ENCODE measurements around the gene SAMMSON. TPM values are rescaled to one million over a fixed set of nuclear protein-coding genes. Genes with fewer than 3 reads are reported as not detected.

Gene SAMMSON
- total RNA-seq, 1 experiment from 2014 or later, result not detected

DNA sequence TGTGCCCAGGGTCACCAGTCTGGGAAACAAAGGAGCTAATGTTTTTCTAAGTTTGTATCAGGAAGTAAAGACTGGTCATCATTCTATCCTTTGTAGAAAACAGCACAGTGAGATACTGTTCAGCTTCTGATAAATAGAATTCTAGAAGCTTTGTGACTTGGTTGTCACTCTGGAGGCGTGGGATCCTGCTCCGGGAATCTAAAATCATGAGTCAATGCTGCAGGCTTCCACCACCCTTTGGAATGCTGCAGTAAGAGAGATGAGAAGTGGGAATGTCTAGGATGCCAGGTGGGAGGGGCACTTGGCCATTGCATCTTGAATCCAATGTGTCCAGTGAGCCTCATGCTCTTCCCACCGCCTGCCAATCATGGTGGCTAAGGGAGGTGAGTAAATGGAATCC lies 40.9 kb downstream of the SAMMSON start:
- DNase-seq (ENCODE audit: low read depth, low spot score) (no peak), ATAC-seq (no peak)
- Histone ChIP-seq H3K27me3 (ENCODE audit: control insufficient read depth, insufficient read depth, low read length) (no peaks in the 10 kb centered on the region), H3K9me3 (ENCODE audit: control insufficient read depth, insufficient read depth, low read depth, low read length) (no peaks in the 10 kb centered on the region), H3K4me1 (ENCODE audit: control insufficient read depth, insufficient read depth, low read length) (no peaks in the 10 kb centered on the region), H3K27ac (ENCODE audit: low read length) (no peak overlapping the region), H3K36me3 (ENCODE audit: control insufficient read depth, insufficient read depth, low read length) (no peaks in the 10 kb centered on the region), H3K4me3 (ENCODE audit: low read depth in 2 of 2, low read length in 2 of 2) (no peak overlapping the region)
- intact Hi-C loops (cut with micrococcal nuclease; ENCODE audit: unreplicated experiment) (no loop called here), in situ Hi-C loops (cut with HindIII; ENCODE audit: low pct_unique_long_range_greater_than_20kb, low sequenced_read_pairs) (no loop called here)
- CTCF ChIA-PET, result no interaction called here
- BruUV-seq (replicated peaks), result no TSS peak
- TF ChIP-seq POLR2AphosphoS5 (IDR thresholded peaks at IDR 0.05; ENCODE audit: low read depth, low read length) (no peak), SIN3A (IDR thresholded peaks at IDR 0.05; ENCODE audit: borderline replicate concordance, insufficient read depth, low read depth, low read length) (no peak), TCF7L2 (IDR thresholded peaks at IDR 0.05; ENCODE audit: low read depth, low read length) (no peak)
- TF ChIP-seq, protein P1, sequence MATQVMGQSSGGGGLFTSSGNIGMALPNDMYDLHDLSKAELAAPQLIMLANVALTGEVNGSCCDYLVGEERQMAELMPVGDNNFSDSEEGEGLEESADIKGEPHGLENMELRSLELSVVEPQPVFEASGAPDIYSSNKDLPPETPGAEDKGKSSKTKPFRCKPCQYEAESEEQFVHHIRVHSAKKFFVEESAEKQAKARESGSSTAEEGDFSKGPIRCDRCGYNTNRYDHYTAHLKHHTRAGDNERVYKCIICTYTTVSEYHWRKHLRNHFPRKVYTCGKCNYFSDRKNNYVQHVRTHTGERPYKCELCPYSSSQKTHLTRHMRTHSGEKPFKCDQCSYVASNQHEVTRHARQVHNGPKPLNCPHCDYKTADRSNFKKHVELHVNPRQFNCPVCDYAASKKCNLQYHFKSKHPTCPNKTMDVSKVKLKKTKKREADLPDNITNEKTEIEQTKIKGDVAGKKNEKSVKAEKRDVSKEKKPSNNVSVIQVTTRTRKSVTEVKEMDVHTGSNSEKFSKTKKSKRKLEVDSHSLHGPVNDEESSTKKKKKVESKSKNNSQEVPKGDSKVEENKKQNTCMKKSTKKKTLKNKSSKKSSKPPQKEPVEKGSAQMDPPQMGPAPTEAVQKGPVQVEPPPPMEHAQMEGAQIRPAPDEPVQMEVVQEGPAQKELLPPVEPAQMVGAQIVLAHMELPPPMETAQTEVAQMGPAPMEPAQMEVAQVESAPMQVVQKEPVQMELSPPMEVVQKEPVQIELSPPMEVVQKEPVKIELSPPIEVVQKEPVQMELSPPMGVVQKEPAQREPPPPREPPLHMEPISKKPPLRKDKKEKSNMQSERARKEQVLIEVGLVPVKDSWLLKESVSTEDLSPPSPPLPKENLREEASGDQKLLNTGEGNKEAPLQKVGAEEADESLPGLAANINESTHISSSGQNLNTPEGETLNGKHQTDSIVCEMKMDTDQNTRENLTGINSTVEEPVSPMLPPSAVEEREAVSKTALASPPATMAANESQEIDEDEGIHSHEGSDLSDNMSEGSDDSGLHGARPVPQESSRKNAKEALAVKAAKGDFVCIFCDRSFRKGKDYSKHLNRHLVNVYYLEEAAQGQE (IDR thresholded peaks at IDR 0.05; ENCODE audit: insufficient read depth in 1 of 2, low read depth in 2 of 2, low read length in 1 of 2), result no peak
- TF ChIP-seq, protein P2, sequence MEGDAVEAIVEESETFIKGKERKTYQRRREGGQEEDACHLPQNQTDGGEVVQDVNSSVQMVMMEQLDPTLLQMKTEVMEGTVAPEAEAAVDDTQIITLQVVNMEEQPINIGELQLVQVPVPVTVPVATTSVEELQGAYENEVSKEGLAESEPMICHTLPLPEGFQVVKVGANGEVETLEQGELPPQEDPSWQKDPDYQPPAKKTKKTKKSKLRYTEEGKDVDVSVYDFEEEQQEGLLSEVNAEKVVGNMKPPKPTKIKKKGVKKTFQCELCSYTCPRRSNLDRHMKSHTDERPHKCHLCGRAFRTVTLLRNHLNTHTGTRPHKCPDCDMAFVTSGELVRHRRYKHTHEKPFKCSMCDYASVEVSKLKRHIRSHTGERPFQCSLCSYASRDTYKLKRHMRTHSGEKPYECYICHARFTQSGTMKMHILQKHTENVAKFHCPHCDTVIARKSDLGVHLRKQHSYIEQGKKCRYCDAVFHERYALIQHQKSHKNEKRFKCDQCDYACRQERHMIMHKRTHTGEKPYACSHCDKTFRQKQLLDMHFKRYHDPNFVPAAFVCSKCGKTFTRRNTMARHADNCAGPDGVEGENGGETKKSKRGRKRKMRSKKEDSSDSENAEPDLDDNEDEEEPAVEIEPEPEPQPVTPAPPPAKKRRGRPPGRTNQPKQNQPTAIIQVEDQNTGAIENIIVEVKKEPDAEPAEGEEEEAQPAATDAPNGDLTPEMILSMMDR (IDR thresholded peaks at IDR 0.05), result no peak
- POLR2A ChIA-PET, result no interaction called here

DNA sequence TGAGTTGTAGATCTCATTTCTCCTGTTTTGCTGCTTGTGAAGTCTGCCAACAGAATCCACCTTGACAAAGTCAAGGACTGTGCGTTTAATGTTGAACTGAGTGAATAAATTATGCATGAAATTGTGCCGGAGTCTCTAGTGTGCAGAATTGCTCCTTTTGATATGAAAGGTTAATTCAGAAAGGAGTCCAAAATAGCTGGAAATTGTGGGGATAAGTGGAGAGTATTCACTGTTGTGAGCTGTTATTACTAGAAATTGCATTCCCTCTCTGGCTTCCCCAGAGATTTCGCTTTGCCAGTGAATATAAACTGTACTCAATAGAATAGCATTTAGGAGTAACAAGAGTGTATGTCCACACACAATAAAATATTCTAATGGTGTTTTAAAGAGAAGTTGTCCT lies 43.1 kb downstream of the SAMMSON start:
- ATAC-seq (no peak), DNase-seq (ENCODE audit: low read depth, low spot score) (no peak)
- no TSS peak for BruUV-seq (replicated peaks)
- Histone ChIP-seq H3K27ac (ENCODE audit: low read length) (no peak overlapping the region), H3K9me3 (ENCODE audit: control insufficient read depth, insufficient read depth, low read depth, low read length) (no peaks in the 10 kb centered on the region), H3K4me1 (ENCODE audit: control insufficient read depth, insufficient read depth, low read length) (no peaks in the 10 kb centered on the region), H3K4me3 (ENCODE audit: low read depth in 2 of 2, low read length in 2 of 2) (no peak overlapping the region), H3K36me3 (ENCODE audit: control insufficient read depth, insufficient read depth, low read length) (no peaks in the 10 kb centered on the region), H3K27me3 (ENCODE audit: control insufficient read depth, insufficient read depth, low read length) (no peaks in the 10 kb centered on the region)
- TF ChIP-seq SIN3A (IDR thresholded peaks at IDR 0.05; ENCODE audit: borderline replicate concordance, insufficient read depth, low read depth, low read length) (no peak), TCF7L2 (IDR thresholded peaks at IDR 0.05; ENCODE audit: low read depth, low read length) (no peak), POLR2AphosphoS5 (IDR thresholded peaks at IDR 0.05; ENCODE audit: low read depth, low read length) (no peak)
- TF ChIP-seq, protein P2 (IDR thresholded peaks at IDR 0.05), result no peak
- intact Hi-C loops (cut with micrococcal nuclease; ENCODE audit: unreplicated experiment), result no loop called here
- CTCF ChIA-PET, result no interaction called here
- POLR2A ChIA-PET, result no interaction called here
- in situ Hi-C loops (cut with HindIII; ENCODE audit: low pct_unique_long_range_greater_than_20kb, low sequenced_read_pairs), result no loop called here
